Astrocyte (in vitro differentiated cells and primary cell): ENCODE results near the gene ZFAND2A. TPM values are rescaled to one million over a fixed set of nuclear protein-coding genes. Genes with fewer than 3 reads are reported as not detected.
"Not testable (repeated sequence)": the region's sequence is repeated elsewhere in the genome, so short reads cannot be mapped to it uniquely, and the experiment has no call there.

Source experiments
- DNase-seq: peaks from one replicate; pipeline ENCODE4 v3.0.0-alpha.2; 2010; ENCODE audit warnings: low read depth
- FAIRE-seq: peaks from 2 replicates; lab custom pipeline; 2011; peaks lifted over from hg19 to GRCh38; lab: Jason Lieb, UNC
- H2AFZ ChIP-seq: 2 replicates; pipeline ENCODE4 v1.6.0; 2012; ENCODE audit warnings: low read depth, low read length, inconsistent platforms
- H3K27ac ChIP-seq: 2 replicates; pipeline ENCODE4 v1.5.1; 2011; ENCODE audit warnings: low read depth, low read length, inconsistent platforms
- H3K27me3 ChIP-seq: 2 replicates; pipeline ENCODE4 v1.6.0; 2011; ENCODE audit warnings: low read length, inconsistent platforms; ENCODE audit not compliant: insufficient read depth
- H3K36me3 ChIP-seq: 2 replicates; pipeline ENCODE4 v1.5.1; 2011; ENCODE audit warnings: low read length, inconsistent platforms; ENCODE audit not compliant: insufficient read depth
- H3K4me1 ChIP-seq: 2 replicates; pipeline ENCODE4 v1.5.1; 2011; ENCODE audit warnings: low read length, inconsistent platforms; ENCODE audit not compliant: insufficient read depth
- H3K4me2 ChIP-seq: 2 replicates; pipeline ENCODE4 v1.6.0; 2012; ENCODE audit warnings: low read length, inconsistent platforms
- H3K4me3 ChIP-seq: 2 replicates; pipeline ENCODE4 v1.5.1; 2011; ENCODE audit warnings: low read depth, mild to moderate bottlenecking, low read length, inconsistent platforms; ENCODE audit not compliant: insufficient read depth
- H3K79me2 ChIP-seq: 2 replicates; pipeline ENCODE4 v1.6.0; 2012; ENCODE audit warnings: mild to moderate bottlenecking, low read length, inconsistent platforms; ENCODE audit not compliant: insufficient read depth
- H3K9ac ChIP-seq: 2 replicates; pipeline ENCODE4 v1.6.0; 2012; ENCODE audit warnings: mild to moderate bottlenecking, low read length, inconsistent platforms
- H3K9me3 ChIP-seq: 2 replicates; pipeline ENCODE4 v1.5.1; 2012; ENCODE audit warnings: low read depth, mild to moderate bottlenecking, low read length, inconsistent platforms; ENCODE audit not compliant: insufficient read depth
- H4K20me1 ChIP-seq: 2 replicates; pipeline ENCODE4 v1.6.0; 2012; ENCODE audit warnings: low read length, inconsistent platforms; ENCODE audit not compliant: insufficient read depth
- H3K27ac Mint-ChIP-seq: one replicate; pipeline ENCODE4 v1.8.0; 2021; ENCODE audit warnings: mild to moderate bottlenecking, mixed read lengths; ENCODE audit not compliant: unreplicated experiment
- H3K27me3 Mint-ChIP-seq: one replicate; pipeline ENCODE4 v1.8.0; 2021; ENCODE audit warnings: low read depth, mixed read lengths; ENCODE audit not compliant: unreplicated experiment
- H3K36me3 Mint-ChIP-seq: one replicate; pipeline ENCODE4 v1.8.0; 2021; ENCODE audit warnings: low read depth, mixed read lengths; ENCODE audit not compliant: unreplicated experiment
- H3K4me1 Mint-ChIP-seq: one replicate; pipeline ENCODE4 v1.8.0; 2021; ENCODE audit warnings: low read depth, mixed read lengths; ENCODE audit not compliant: unreplicated experiment
- H3K4me3 Mint-ChIP-seq: one replicate; pipeline ENCODE4 v1.8.0; 2021; ENCODE audit warnings: mild to moderate bottlenecking, moderate library complexity, mixed read lengths; ENCODE audit not compliant: unreplicated experiment
- H3K9me3 Mint-ChIP-seq: one replicate; pipeline ENCODE4 v1.8.0; 2021; ENCODE audit warnings: mild to moderate bottlenecking, mixed read lengths; ENCODE audit not compliant: unreplicated experiment
- EZH2 ChIP-seq: IDR thresholded peaks from 2 replicates; pipeline ENCODE4 v1.6.1; 2012; ENCODE audit warnings: mild to moderate bottlenecking, low read length, inconsistent platforms; ENCODE audit not compliant: insufficient read depth
- total RNA-seq: library from RNA; stranded (reverse); gene quantifications from 2 replicates; pipeline ENCODE4 v1.2.1, GENCODE V29; 2021
- TF ChIP-seq, protein P1 (sequence below): IDR thresholded peaks from 2 replicates; pipeline ENCODE4 v1.5.1; 2011; ENCODE audit warnings: low read depth, mild to moderate bottlenecking, inconsistent platforms, low read length, moderate library complexity; ENCODE audit not compliant: insufficient read depth

ZFAND2A gene
- total RNA-seq, 1 donor from 2014 or later: 45.5 TPM

DNA sequence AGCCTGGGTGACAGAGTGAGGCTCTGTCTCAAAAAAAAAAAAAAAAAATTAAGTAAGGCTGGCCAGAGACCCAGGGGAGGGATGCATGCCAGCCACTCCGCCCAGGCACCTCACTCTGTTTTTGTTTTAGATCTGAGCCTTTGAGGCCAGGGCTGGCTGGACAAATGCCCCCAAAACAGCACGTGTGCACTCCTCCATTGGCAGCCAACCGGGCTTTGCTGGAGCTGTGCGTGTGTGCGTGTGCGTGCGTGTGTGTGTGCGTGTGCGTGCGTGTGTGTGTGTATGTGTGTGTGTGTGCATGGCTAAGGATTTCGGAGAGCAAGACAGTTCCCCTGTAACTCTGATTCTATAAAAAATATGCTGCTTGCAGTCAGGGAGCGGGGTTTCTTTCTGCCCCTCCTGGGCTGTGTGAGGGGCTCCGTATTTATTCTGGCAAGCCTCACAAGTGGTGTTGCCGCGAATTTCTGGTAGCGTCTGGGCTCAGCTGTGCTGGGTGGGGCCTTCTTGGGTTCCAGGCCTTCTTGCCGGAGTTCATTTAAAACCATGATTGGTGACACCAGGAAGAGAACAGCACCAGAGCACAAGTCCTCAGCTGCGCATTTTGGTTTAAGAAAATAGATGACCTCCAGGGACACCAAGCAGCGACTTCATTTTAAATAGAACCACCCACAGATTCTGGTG lies 44.6 kb upstream of the ZFAND2A start:
- DNase-seq (peak; percentile 17), FAIRE-seq (no peak)
- no peaks in the 10 kb centered on the region for H3K36me3 Mint-ChIP-seq
- Histone ChIP-seq H3K27ac (no peak overlapping the region), H4K20me1 (no peaks in the 10 kb centered on the region), H3K79me2 (no peaks in the 10 kb centered on the region), H3K4me1 (peaks cover 4% of the 10 kb centered on the region), H3K4me2 (no peak overlapping the region), H2AFZ (no peak overlapping the region), H3K9me3 (no peaks in the 10 kb centered on the region), H3K27me3 (peaks cover 23% of the 10 kb centered on the region), H3K4me3 (no peak overlapping the region), H3K9ac (no peak overlapping the region), H3K36me3 (no peaks in the 10 kb centered on the region)
- TF ChIP-seq EZH2: no peak
- TF ChIP-seq, protein P1, sequence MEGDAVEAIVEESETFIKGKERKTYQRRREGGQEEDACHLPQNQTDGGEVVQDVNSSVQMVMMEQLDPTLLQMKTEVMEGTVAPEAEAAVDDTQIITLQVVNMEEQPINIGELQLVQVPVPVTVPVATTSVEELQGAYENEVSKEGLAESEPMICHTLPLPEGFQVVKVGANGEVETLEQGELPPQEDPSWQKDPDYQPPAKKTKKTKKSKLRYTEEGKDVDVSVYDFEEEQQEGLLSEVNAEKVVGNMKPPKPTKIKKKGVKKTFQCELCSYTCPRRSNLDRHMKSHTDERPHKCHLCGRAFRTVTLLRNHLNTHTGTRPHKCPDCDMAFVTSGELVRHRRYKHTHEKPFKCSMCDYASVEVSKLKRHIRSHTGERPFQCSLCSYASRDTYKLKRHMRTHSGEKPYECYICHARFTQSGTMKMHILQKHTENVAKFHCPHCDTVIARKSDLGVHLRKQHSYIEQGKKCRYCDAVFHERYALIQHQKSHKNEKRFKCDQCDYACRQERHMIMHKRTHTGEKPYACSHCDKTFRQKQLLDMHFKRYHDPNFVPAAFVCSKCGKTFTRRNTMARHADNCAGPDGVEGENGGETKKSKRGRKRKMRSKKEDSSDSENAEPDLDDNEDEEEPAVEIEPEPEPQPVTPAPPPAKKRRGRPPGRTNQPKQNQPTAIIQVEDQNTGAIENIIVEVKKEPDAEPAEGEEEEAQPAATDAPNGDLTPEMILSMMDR: no peak
- H3K27ac Mint-ChIP-seq: no peak overlapping the region
- H3K27me3 Mint-ChIP-seq: peaks cover 27% of the 10 kb centered on the region
- H3K9me3 Mint-ChIP-seq: no peaks in the 10 kb centered on the region
- H3K4me1 Mint-ChIP-seq: no peaks in the 10 kb centered on the region
- H3K4me3 Mint-ChIP-seq: no peak overlapping the region

DNA sequence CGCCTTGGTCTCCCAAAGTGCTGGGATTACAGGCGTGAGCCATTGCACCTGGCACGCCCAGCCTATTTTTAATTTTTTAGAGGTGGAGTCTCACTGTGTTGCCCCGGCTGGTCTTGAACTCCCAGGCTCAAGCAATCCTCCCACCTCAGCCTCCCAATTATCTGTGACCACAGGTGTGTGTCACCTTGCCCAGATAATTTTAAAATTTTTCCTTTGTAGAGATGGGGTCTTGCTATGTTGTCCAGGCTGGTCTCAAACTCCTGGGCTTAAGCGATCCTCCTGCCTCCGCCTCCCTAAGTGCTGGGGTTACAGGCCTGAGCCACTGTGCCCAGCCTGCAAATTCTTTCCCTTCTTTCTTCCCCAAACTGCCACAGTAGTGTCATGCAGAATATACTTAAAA lies 42.9 kb upstream of the ZFAND2A start:
- H3K27me3 ChIP-seq: peaks cover 19% of the 10 kb centered on the region
- H3K9me3 Mint-ChIP-seq, H3K4me3 ChIP-seq, H3K9me3 ChIP-seq, H3K4me1 ChIP-seq, DNase-seq, H3K4me2 ChIP-seq, H3K27ac ChIP-seq, H3K9ac ChIP-seq, H3K79me2 ChIP-seq, H3K4me3 Mint-ChIP-seq, H4K20me1 ChIP-seq, H3K27ac Mint-ChIP-seq, FAIRE-seq, H2AFZ ChIP-seq, H3K4me1 Mint-ChIP-seq, H3K36me3 ChIP-seq, H3K36me3 Mint-ChIP-seq: not testable (repeated sequence)
- H3K27me3 Mint-ChIP-seq: peaks cover 28% of the 10 kb centered on the region

DNA sequence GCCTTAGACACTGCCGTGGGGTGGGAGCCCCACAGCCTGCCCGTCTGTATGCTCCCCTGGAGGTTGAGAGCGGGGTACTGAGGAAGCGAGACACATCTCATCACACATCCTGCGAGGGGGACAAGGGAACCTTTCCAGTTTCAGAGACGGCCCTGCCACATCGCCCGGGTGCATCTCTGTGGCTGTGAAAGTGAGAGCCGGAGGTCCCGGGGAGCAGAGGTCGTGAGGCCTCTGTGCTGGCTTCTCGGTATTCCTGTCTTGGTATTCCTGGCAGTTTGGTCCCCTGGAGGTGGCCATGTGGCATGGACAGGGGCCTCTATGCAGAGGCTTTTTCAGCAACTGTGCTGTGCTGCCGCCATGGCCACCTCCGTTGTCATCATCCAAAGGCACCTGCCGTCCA lies 41.9 kb upstream of the ZFAND2A start:
- Histone ChIP-seq H3K4me2 (no peak overlapping the region), H3K27me3 (peaks cover 17% of the 10 kb centered on the region), H3K9ac (no peak overlapping the region), H3K79me2 (no peaks in the 10 kb centered on the region), H3K9me3 (no peaks in the 10 kb centered on the region), H3K4me1 (peaks cover 10% of the 10 kb centered on the region), H4K20me1 (no peaks in the 10 kb centered on the region), H3K27ac (no peak overlapping the region), H2AFZ (no peak overlapping the region), H3K4me3 (no peak overlapping the region), H3K36me3 (no peaks in the 10 kb centered on the region)
- no peaks in the 10 kb centered on the region for H3K9me3 Mint-ChIP-seq
- H3K36me3 Mint-ChIP-seq: no peaks in the 10 kb centered on the region
- no peak for TF ChIP-seq EZH2
- TF ChIP-seq, protein P1: no peak
- H3K4me3 Mint-ChIP-seq: no peak overlapping the region
- no peak for FAIRE-seq
- DNase-seq: no peak
- no peaks in the 10 kb centered on the region for H3K4me1 Mint-ChIP-seq
- H3K27me3 Mint-ChIP-seq: peaks cover 28% of the 10 kb centered on the region
- no peak overlapping the region for H3K27ac Mint-ChIP-seq
